Skeletal muscle satellite cell (primary cell): ENCODE data around the gene ARHGAP23.

ENCODE experiments used
- H3K27me3 ChIP-seq: 2 replicates; pipeline ENCODE4 v1.7.0; 2013; ENCODE audit warnings: low read length; ENCODE audit not compliant: control insufficient read depth, insufficient read depth
- H3K36me3 ChIP-seq: 2 replicates; pipeline ENCODE4 v1.7.0; 2013; ENCODE audit warnings: mild to moderate bottlenecking, control low read depth, low read length; ENCODE audit not compliant: insufficient read depth
- H3K4me1 ChIP-seq: 2 replicates; pipeline ENCODE4 v1.7.0; 2013; ENCODE audit warnings: low read length; ENCODE audit not compliant: control insufficient read depth, insufficient read depth
- H3K4me2 ChIP-seq: 2 replicates; pipeline ENCODE4 v1.7.0; 2013; ENCODE audit warnings: mild to moderate bottlenecking, low read length
- H3K4me3 ChIP-seq: 2 replicates; pipeline ENCODE4 v1.7.0; 2013; ENCODE audit warnings: low read length
- H3K9ac ChIP-seq: 2 replicates; pipeline ENCODE4 v1.7.0; 2013; ENCODE audit warnings: mild to moderate bottlenecking, low read depth, low read length, moderate library complexity
- H3K9me3 ChIP-seq: replicated peaks from 2 replicates; pipeline ENCODE4 v1.7.0; 2013; ENCODE audit warnings: mild to moderate bottlenecking, control low read depth, low read length

Gene ARHGAP23

DNA sequence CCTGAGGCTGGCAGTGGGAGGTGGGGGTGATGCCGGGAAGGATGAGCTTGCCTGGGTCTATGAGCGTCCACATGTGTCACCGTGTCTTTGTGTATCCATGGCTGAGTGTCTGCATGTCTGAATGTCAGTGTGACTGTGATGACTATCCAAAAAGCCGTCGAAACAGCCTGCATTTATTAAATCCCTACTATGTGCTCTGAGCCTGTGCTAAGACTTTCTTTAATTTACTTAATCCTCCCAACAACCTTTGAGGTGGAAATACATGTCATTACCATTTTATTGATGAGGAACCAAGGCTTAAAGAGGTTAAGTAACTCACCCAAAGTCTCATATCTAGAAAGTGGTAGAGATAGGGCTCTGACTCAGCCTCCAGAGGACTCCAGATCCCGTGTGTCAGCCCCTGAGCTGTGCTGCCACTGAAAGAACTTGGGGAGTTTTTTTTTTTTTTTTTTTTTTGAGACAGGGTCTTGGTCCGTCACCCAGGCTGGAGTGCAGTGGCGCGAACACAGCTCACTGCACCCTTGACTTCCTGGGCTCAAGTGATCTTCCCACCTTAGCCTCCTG lies 20.0 kb downstream of the ARHGAP23 start:
- peaks cover 69% of the 10 kb centered on the region for H3K4me1 ChIP-seq
- no peak overlapping the region for H3K4me3 ChIP-seq
- H3K9ac ChIP-seq = peak overlapping the region; percentile 55
- H3K27me3 ChIP-seq = no peaks in the 10 kb centered on the region
- peaks cover 5% of the 10 kb centered on the region for H3K36me3 ChIP-seq
- no peaks in the 10 kb centered on the region for H3K9me3 ChIP-seq
- H3K4me2 ChIP-seq = peak overlapping the region; percentile 51

GRCh38 chr17:38449364-38449763 lies 21.1 kb downstream of the ARHGAP23 start:
- Histone ChIP-seq H3K9ac (no peak overlapping the region), H3K27me3 (no peaks in the 10 kb centered on the region), H3K36me3 (peaks cover 5% of the 10 kb centered on the region), H3K4me3 (no peak overlapping the region), H3K9me3 (no peaks in the 10 kb centered on the region), H3K4me1 (peaks cover 66% of the 10 kb centered on the region), H3K4me2 (no peak overlapping the region)

- Histone ChIP-seq H3K4me3 (peak overlapping the region; percentile 42), H3K27me3 (no peaks in the 10 kb centered on the region), H3K9me3 (no peaks in the 10 kb centered on the region), H3K36me3 (peaks cover 5% of the 10 kb centered on the region), H3K4me2 (peak overlapping the region; percentile 76), H3K9ac (peak overlapping the region; percentile 54), H3K4me1 (peaks cover 75% of the 10 kb centered on the region)
Measured at GRCh38 chr17:38450557-38451029, 22.3 kb downstream of the ARHGAP23 start.

- no peaks in the 10 kb centered on the region for H3K9me3 ChIP-seq
- H3K4me1 ChIP-seq = peaks cover 82% of the 10 kb centered on the region
- H3K36me3 ChIP-seq = peaks cover 5% of the 10 kb centered on the region
- peak overlapping the region; percentile 76 for H3K4me2 ChIP-seq
- H3K4me3 ChIP-seq = peak overlapping the region; percentile 53
- H3K27me3 ChIP-seq = no peaks in the 10 kb centered on the region
- H3K9ac ChIP-seq = peak overlapping the region; percentile 68
Measured at GRCh38 chr17:38451030-38451839, 23.0 kb downstream of the ARHGAP23 start.

DNA sequence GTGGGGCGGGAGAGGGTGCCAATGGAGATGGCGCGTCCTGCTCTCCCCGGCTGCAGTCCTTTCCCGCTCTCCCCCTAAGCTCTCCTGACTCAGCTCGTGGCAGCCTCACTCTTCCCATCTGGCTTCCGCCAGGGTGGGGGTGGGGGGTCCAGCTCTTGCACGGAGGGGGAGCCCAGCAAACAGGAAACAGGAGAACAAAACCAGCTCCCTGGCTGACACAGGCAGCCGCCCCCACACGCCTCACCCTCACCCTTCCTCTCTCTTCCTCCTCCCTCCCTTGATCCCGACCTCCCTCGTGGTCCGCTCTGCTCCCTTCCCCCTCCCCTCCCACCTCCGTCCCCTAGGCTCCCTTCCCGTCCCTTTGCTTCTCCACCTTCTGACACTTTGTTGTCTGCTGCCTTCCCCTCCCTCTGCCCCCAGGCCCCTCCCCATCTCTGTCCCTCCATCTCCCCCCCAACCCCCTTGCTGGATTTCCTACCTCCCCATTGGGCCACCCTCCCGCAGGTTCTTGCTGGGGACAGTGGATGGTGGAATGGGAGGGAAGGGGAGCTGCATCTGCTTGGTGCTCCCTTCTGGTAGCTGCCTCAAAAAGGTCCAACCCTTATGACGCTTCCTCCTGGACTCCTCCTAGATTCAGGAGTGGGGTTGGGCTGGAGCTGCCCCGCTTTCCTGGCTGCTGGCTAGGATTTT lies 23.7 kb downstream of the ARHGAP23 start:
- H3K4me1 ChIP-seq = peaks cover 87% of the 10 kb centered on the region
- peak overlapping the region; percentile 68 for H3K9ac ChIP-seq
- H3K27me3 ChIP-seq = no peaks in the 10 kb centered on the region

DNA sequence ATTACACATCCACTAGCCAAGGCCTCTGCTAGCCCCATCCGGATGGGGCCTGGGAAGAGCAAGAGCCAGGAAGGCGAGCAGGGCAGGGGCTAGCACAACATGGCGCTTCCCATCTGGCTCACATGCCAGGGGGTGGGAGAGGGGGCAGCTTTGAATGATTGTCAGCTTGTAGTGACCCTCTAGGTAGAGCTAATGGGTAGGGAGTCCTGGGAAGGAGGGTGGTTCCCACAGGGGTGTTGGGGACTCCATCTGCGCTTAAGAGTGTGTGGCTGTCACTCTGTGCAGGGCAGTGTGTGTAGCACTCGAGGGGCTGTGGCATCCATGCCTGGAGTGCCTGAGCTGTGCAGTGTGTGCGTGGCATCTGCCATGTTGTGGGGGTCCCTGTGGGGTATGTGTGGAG lies 24.5 kb downstream of the ARHGAP23 start:
- no peaks in the 10 kb centered on the region for H3K9me3 ChIP-seq
- peaks cover 11% of the 10 kb centered on the region for H3K36me3 ChIP-seq
- peak overlapping the region; percentile 72 for H3K4me3 ChIP-seq
- H3K9ac ChIP-seq = no peak overlapping the region
- H3K27me3 ChIP-seq = no peaks in the 10 kb centered on the region
- peak overlapping the region; percentile 93 for H3K4me2 ChIP-seq
- H3K4me1 ChIP-seq = peaks cover 83% of the 10 kb centered on the region

More for the DNA sequence above, 23.7 kb downstream of the ARHGAP23 start:
- H3K36me3 ChIP-seq = peaks cover 5% of the 10 kb centered on the region
- peak overlapping the region; percentile 53 for H3K4me3 ChIP-seq
- no peaks in the 10 kb centered on the region for H3K9me3 ChIP-seq
- peak overlapping the region; percentile 76 for H3K4me2 ChIP-seq

- Histone ChIP-seq H3K4me1 (peaks cover 72% of the 10 kb centered on the region), H3K9ac (peak overlapping the region; percentile 83), H3K9me3 (no peaks in the 10 kb centered on the region), H3K4me3 (peak overlapping the region; percentile 72), H3K4me2 (peak overlapping the region; percentile 93), H3K36me3 (peaks cover 19% of the 10 kb centered on the region), H3K27me3 (no peaks in the 10 kb centered on the region)
Measured at GRCh38 chr17:38453951-38454421, 25.7 kb downstream of the ARHGAP23 start.

DNA sequence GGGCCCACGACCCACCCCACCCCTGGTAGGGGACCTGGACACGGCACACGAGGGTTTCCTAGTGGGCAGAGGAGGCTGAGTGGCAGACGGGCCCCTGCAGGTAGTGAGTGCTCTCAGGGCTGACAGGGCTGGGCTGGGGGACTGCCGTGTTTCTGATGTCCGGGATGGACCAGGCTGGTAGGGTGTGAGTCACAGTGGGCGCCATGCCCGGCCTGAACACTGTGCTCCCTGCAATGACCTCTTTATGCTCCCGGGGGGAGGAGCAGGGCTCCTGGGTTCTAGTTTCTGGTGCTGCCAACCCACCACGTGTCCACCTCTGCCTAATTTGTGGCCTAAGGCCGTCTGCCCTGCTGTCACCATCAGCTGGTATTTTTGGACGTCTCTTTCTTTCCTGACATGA lies 26.3 kb downstream of the ARHGAP23 start:
- peak overlapping the region; percentile 93 for H3K4me2 ChIP-seq
- H3K36me3 ChIP-seq = peaks cover 24% of the 10 kb centered on the region
- H3K4me3 ChIP-seq = peak overlapping the region; percentile 72
- H3K9me3 ChIP-seq = no peaks in the 10 kb centered on the region
- peak overlapping the region; percentile 83 for H3K9ac ChIP-seq
- H3K4me1 ChIP-seq = peaks cover 66% of the 10 kb centered on the region
- H3K27me3 ChIP-seq = no peaks in the 10 kb centered on the region

- H3K4me2 ChIP-seq = peak overlapping the region; percentile 93
- H3K36me3 ChIP-seq = peaks cover 33% of the 10 kb centered on the region
- H3K9ac ChIP-seq = peak overlapping the region; percentile 83
- no peaks in the 10 kb centered on the region for H3K27me3 ChIP-seq
- H3K4me3 ChIP-seq = peak overlapping the region; percentile 72
- no peaks in the 10 kb centered on the region for H3K9me3 ChIP-seq
- H3K4me1 ChIP-seq = peaks cover 58% of the 10 kb centered on the region
Measured at GRCh38 chr17:38455288-38455915, 27.1 kb downstream of the ARHGAP23 start.

DNA sequence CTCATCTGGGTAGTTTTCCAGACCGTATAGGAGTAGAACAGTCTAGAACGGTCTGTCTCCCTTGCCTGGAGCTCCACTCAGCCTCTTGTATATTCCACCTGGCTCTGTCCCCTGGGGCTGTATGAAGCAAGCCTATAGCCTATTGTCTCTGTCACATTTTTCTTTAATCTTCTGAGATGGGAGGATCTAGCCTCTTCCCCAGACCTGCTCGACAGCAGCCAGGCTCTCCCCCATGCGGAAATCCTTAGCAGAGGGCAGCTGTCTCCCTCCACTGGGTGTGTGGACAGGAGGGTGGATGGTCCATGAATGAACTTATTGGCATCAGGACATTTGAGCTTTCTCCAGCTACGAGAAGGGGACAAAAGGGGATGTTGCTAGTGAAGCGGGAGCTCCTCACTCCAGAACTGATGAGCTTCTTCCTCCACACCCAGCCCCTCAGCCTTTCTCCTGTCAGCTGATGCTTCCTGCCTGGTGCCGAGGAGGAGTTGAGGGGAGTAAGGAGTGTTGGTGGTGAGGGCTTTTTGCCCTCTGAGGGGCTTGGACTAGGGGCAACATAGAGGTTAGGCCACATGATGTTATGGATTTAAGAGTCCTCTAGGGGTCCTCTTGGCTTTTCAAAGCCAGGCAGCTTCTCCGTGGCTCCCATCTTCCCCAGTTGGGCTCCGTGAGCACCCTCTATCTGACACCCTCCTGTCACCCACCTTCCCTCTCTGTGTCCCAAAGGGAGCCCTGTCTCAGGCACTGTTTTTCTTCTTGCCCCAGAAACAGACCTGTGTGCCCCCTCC lies 28.0 kb downstream of the ARHGAP23 start:
- H3K9ac ChIP-seq = peak overlapping the region; percentile 18
- peak overlapping the region; percentile 93 for H3K4me2 ChIP-seq
- peaks cover 50% of the 10 kb centered on the region for H3K4me1 ChIP-seq
- peaks cover 35% of the 10 kb centered on the region for H3K36me3 ChIP-seq
- H3K4me3 ChIP-seq = no peak overlapping the region
- H3K9me3 ChIP-seq = no peaks in the 10 kb centered on the region
- H3K27me3 ChIP-seq = no peaks in the 10 kb centered on the region
